ENCODE measurements around the gene ABHD17C.

ABHD17C gene

DNA sequence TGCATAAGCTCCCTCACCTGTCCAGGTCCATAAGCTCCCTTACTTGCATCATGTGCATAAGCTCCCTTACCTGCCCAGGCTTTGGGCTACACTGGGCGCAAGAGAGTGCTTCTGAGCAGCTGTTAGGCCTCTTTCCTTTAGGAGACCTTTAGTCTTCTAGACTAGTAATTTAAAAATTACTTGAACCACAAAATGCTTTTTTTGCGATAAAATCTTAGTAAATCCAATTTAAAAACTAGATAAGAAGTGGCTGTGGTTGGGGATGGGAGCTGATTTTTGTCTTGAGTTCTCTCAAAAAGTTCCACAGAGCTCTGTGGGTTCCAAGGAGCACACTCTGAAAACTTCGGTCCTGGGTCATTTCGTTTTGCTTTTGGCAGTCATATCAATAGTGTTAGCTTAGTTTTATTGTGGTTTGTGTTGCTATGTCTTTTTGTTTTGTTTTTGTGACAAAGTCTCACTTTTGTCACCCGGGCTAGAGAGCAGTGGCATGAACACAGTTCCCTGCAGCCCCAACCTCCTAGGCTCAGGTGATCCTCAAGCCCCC, 90.8 kb downstream of the ABHD17C start:
- H3K27ac ChIP-seq (ENCODE audit: low read depth, low read length, severe bottlenecking), result no peak overlapping the region
- no peaks in the 10 kb centered on the region for H3K4me1 ChIP-seq (ENCODE audit: control insufficient read depth, insufficient read depth, low read length, poor library complexity, severe bottlenecking)
- WGBS, 2 experiments (ENCODE audit: insufficient coverage in 2 of 2), result 67 to 100% methylated on average over 1 of the region's 5 CpGs
- no peak overlapping the region for H3K4me3 ChIP-seq (ENCODE audit: extremely low read depth, insufficient read depth, low read length, poor library complexity, severe bottlenecking)
- no peaks in the 10 kb centered on the region for H3K9me3 ChIP-seq (ENCODE audit: control insufficient read depth, low read length)
- H3K36me3 ChIP-seq (ENCODE audit: control insufficient read depth, insufficient read depth, low read length), result no peaks in the 10 kb centered on the region

DNA sequence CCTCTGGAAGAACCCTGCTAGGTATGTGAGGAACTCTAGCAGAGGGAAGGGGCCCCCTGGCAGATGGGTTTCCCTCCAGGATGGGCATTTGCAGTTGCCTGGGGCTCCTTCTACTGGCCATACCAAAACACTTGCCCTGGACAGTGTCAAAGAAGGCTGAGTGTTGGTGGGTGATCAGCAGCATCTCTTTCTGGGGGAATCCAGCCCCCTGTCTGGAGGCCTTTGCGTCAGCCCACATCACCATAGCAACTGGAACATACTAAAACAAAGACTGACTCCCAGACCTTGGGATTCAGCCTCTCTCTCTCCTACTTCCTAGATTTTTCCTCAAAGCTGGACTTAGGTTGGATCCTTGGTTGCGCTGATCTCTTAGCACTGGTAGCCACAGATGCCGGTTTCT, 92.2 kb downstream of the ABHD17C start:
- H3K4me3 ChIP-seq (ENCODE audit: extremely low read depth, insufficient read depth, low read length, poor library complexity, severe bottlenecking), result no peak overlapping the region
- H3K36me3 ChIP-seq (ENCODE audit: control insufficient read depth, insufficient read depth, low read length), result no peaks in the 10 kb centered on the region
- H3K9me3 ChIP-seq (ENCODE audit: control insufficient read depth, low read length), result no peaks in the 10 kb centered on the region
- no peak overlapping the region for H3K27ac ChIP-seq (ENCODE audit: low read depth, low read length, severe bottlenecking)
- H3K4me1 ChIP-seq (ENCODE audit: control insufficient read depth, insufficient read depth, low read length, poor library complexity, severe bottlenecking), result no peaks in the 10 kb centered on the region
- WGBS, 2 experiments (ENCODE audit: insufficient coverage in 2 of 2), result 84 to 100% methylated on average over 3 of the region's 3 CpGs

DNA sequence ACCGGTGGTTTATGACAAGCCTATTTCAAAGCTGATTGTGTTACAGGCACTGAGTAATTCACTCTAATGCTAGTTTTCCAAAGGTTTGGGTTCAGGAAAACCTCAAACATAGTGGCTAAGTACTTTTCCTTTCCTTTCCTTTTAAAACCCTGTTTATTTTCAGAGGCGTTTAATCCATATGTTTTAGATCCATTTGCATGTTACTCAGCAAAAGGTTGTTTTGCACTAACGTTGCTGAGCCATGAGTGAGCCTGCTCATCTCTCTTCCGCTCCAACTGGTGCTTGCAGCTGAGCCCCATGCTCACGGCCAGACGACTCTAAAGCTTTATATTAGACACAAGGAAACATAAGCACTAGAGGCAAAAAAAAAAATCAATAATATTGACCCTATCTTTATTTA, 93.4 kb downstream of the ABHD17C start:
- Histone ChIP-seq H3K4me1 (ENCODE audit: control insufficient read depth, insufficient read depth, low read length, poor library complexity, severe bottlenecking) (no peaks in the 10 kb centered on the region), H3K4me3 (ENCODE audit: extremely low read depth, insufficient read depth, low read length, poor library complexity, severe bottlenecking) (no peak overlapping the region), H3K27ac (ENCODE audit: low read depth, low read length, severe bottlenecking) (no peak overlapping the region), H3K36me3 (ENCODE audit: control insufficient read depth, insufficient read depth, low read length) (no peaks in the 10 kb centered on the region), H3K9me3 (ENCODE audit: control insufficient read depth, low read length) (no peaks in the 10 kb centered on the region)
- WGBS, 2 experiments (ENCODE audit: insufficient coverage in 2 of 2), result 94 to 95% methylated on average over 4 to 5 of the region's 6 CpGs

DNA sequence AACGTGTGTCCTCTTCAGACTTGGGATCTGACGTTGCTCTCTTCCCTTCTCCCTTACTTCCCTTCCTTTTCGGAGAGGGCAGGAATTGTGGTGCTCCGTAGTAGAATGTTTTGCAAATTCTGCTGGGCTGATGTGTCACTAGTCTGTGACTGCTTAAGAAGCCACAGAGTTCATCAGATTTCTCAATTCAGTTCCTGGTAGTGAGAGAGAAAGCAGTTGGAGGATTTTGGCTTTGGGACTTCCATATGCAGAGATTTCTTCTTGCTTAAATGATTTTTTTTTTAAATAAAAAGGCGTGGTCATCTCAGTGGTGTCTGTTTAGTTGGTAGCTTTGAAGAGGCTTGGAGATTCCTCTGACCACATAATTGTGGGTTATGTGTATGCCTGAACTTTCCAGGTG, 94.2 kb downstream of the ABHD17C start:
- Histone ChIP-seq H3K27ac (ENCODE audit: low read depth, low read length, severe bottlenecking) (no peak overlapping the region), H3K4me1 (ENCODE audit: control insufficient read depth, insufficient read depth, low read length, poor library complexity, severe bottlenecking) (no peaks in the 10 kb centered on the region), H3K9me3 (ENCODE audit: control insufficient read depth, low read length) (no peaks in the 10 kb centered on the region), H3K36me3 (ENCODE audit: control insufficient read depth, insufficient read depth, low read length) (no peaks in the 10 kb centered on the region), H3K4me3 (ENCODE audit: extremely low read depth, insufficient read depth, low read length, poor library complexity, severe bottlenecking) (no peak overlapping the region)
- WGBS, 2 experiments (ENCODE audit: insufficient coverage in 2 of 2), result 88 to 100% methylated on average over 1 to 4 of the region's 5 CpGs

DNA sequence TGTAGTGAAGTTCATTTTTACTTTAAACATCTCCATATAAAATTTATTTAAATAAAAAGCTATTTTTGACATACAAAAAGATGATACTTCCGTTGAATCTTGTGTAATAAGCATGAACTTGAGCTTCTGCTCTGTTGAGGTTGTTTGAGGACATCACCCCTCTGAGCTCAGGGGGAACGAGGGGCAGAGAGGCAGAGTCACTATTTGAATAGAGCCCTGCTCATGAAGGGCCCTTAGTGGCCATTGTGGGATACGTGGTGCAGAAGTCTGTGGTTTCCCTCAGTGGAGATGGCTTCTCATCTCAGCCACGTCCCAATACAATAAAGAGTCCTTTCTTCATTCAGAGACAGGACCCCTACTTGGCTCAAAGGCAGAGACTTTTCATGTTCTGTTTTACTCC, 94.7 kb downstream of the ABHD17C start:
- Histone ChIP-seq H3K9me3 (ENCODE audit: control insufficient read depth, low read length) (no peaks in the 10 kb centered on the region), H3K4me3 (ENCODE audit: extremely low read depth, insufficient read depth, low read length, poor library complexity, severe bottlenecking) (no peak overlapping the region), H3K36me3 (ENCODE audit: control insufficient read depth, insufficient read depth, low read length) (no peaks in the 10 kb centered on the region), H3K4me1 (ENCODE audit: control insufficient read depth, insufficient read depth, low read length, poor library complexity, severe bottlenecking) (no peaks in the 10 kb centered on the region), H3K27ac (ENCODE audit: low read depth, low read length, severe bottlenecking) (no peak overlapping the region)
- 92 to 93% methylated on average over 2 to 3 of the region's 4 CpGs for WGBS, 2 experiments (ENCODE audit: insufficient coverage in 2 of 2)

DNA sequence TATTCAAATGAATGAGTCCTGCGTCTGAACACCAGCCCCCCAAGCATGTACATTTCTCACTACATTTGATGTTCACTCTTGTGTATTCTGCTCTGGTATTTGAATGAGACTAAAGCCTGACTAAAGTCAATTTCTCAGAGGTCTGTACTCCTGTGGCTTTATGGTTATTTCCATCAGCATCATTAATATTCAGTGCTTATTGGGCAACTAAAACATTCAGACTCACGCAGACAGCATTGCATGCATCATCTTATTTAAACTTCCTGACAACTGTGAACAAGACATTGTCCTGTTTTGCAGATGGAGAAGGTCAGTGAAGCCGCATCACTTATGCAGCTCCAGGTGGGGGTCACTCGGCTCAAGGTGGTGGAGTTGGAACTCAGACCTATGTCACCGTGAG, 95.1 kb downstream of the ABHD17C start:
- no peak overlapping the region for H3K27ac ChIP-seq (ENCODE audit: low read depth, low read length, severe bottlenecking)
- no peak overlapping the region for H3K4me3 ChIP-seq (ENCODE audit: extremely low read depth, insufficient read depth, low read length, poor library complexity, severe bottlenecking)
- H3K4me1 ChIP-seq (ENCODE audit: control insufficient read depth, insufficient read depth, low read length, poor library complexity, severe bottlenecking), result no peaks in the 10 kb centered on the region
- 87 to 100% methylated on average over 1 to 4 of the region's 5 CpGs for WGBS, 2 experiments (ENCODE audit: insufficient coverage in 2 of 2)
- H3K36me3 ChIP-seq (ENCODE audit: control insufficient read depth, insufficient read depth, low read length), result no peaks in the 10 kb centered on the region
- no peaks in the 10 kb centered on the region for H3K9me3 ChIP-seq (ENCODE audit: control insufficient read depth, low read length)

DNA sequence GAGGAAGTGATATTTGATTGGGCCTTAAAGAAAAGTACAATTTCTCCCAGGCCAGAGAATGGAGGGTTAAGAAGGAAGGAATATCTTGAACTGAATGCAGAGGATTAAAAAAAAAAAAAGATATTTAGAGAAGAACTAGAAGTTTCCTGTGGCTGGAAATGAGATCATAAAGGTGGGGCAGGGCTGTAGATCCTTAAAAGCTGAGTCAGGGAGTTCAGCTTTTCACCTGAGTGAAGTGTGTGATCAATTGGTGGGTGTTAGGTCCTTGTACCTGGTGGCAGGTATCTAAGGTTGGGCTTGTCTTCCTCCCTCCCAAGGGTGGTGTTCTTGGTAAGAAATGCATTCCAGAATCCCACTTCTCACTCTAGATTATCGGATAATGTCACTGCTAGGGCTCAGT, 95.9 kb downstream of the ABHD17C start:
- Histone ChIP-seq H3K27ac (ENCODE audit: low read depth, low read length, severe bottlenecking) (no peak overlapping the region), H3K4me3 (ENCODE audit: extremely low read depth, insufficient read depth, low read length, poor library complexity, severe bottlenecking) (no peak overlapping the region), H3K4me1 (ENCODE audit: control insufficient read depth, insufficient read depth, low read length, poor library complexity, severe bottlenecking) (no peaks in the 10 kb centered on the region), H3K36me3 (ENCODE audit: control insufficient read depth, insufficient read depth, low read length) (no peaks in the 10 kb centered on the region), H3K9me3 (ENCODE audit: control insufficient read depth, low read length) (no peaks in the 10 kb centered on the region)
- WGBS, 2 experiments (ENCODE audit: insufficient coverage in 2 of 2), result 100% methylated on average over 1 of the region's 1 CpG; no CpG with 5 or more reads in 1 of the 2 experiments

DNA sequence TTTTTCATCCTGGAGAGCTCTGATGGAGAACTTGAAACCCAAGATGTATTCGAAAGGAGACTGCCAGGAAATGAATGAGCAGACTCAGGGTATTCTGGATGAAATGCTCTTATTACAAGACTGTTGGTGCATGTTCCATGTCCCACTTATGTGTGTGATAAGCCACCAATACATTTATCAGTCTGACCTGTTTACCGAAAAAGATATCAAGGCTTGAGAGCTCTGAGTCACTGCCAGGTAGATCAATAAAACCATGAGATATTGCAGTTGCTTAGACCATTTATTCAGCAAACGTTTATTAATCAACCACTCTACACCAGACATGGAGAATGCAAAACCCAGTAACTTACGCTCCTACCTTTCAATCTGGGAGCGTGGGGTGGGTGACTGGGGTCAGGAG, 101.3 kb downstream of the ABHD17C start:
- H3K27ac ChIP-seq (ENCODE audit: low read depth, low read length, severe bottlenecking), result no peak overlapping the region
- H3K4me3 ChIP-seq (ENCODE audit: extremely low read depth, insufficient read depth, low read length, poor library complexity, severe bottlenecking), result no peak overlapping the region
- no peaks in the 10 kb centered on the region for H3K4me1 ChIP-seq (ENCODE audit: control insufficient read depth, insufficient read depth, low read length, poor library complexity, severe bottlenecking)
- no peaks in the 10 kb centered on the region for H3K36me3 ChIP-seq (ENCODE audit: control insufficient read depth, insufficient read depth, low read length)
- WGBS, 2 experiments (ENCODE audit: insufficient coverage in 2 of 2), result 89 to 91% methylated on average over 2 to 3 of the region's 5 CpGs
- no peaks in the 10 kb centered on the region for H3K9me3 ChIP-seq (ENCODE audit: control insufficient read depth, low read length)

DNA sequence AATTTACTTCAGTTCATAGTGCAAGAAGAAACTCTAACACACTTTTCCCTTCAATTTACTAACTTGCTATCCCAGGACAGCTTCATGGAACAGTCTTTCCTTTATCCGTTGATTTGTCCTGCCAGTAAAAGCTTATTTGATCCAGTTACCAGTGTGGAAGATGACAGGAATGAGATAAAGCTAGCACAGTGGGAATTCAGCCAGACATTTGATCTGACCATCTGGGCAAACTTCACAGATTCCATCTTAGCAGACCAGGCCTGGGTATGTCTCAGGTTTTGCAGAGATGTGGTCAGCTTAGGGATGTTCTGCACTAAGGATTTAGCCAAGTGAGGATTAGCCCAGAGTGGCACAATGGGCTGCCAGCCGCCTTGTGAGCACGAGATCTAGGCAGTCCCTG, 103.8 kb downstream of the ABHD17C start:
- Histone ChIP-seq H3K4me1 (ENCODE audit: control insufficient read depth, insufficient read depth, low read length, poor library complexity, severe bottlenecking) (no peaks in the 10 kb centered on the region), H3K27ac (ENCODE audit: low read depth, low read length, severe bottlenecking) (no peak overlapping the region), H3K4me3 (ENCODE audit: extremely low read depth, insufficient read depth, low read length, poor library complexity, severe bottlenecking) (no peak overlapping the region), H3K36me3 (ENCODE audit: control insufficient read depth, insufficient read depth, low read length) (no peaks in the 10 kb centered on the region), H3K9me3 (ENCODE audit: control insufficient read depth, low read length) (no peaks in the 10 kb centered on the region)
- WGBS, 2 experiments (ENCODE audit: insufficient coverage in 2 of 2), result 77 to 78% methylated on average over 2 to 3 of the region's 3 CpGs

DNA sequence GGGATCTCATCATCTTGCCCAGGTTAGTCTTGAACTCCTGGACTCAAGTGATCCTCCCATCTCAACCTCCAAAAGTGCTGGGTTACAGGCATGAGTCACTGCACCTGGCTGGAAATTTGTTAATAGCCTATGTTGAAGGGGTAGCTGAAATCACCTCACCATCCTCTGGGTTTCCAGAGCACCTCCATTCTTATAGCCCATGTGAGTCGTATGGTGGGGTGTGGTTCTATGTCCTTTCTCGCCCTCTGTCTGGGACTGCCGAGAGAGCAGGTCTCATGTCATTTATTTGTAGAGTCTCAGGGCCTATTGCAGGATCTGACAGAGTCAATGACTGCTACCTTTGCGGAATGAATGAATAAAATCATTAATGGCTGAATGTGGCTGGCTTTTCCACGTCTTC, 105.0 kb downstream of the ABHD17C start:
- H3K4me3 ChIP-seq (ENCODE audit: extremely low read depth, insufficient read depth, low read length, poor library complexity, severe bottlenecking), result no peak overlapping the region
- no peaks in the 10 kb centered on the region for H3K36me3 ChIP-seq (ENCODE audit: control insufficient read depth, insufficient read depth, low read length)
- no peaks in the 10 kb centered on the region for H3K9me3 ChIP-seq (ENCODE audit: control insufficient read depth, low read length)
- 73 to 100% methylated on average over 1 to 3 of the region's 5 CpGs for WGBS, 2 experiments (ENCODE audit: insufficient coverage in 2 of 2)
- no peaks in the 10 kb centered on the region for H3K4me1 ChIP-seq (ENCODE audit: control insufficient read depth, insufficient read depth, low read length, poor library complexity, severe bottlenecking)
- no peak overlapping the region for H3K27ac ChIP-seq (ENCODE audit: low read depth, low read length, severe bottlenecking)

DNA sequence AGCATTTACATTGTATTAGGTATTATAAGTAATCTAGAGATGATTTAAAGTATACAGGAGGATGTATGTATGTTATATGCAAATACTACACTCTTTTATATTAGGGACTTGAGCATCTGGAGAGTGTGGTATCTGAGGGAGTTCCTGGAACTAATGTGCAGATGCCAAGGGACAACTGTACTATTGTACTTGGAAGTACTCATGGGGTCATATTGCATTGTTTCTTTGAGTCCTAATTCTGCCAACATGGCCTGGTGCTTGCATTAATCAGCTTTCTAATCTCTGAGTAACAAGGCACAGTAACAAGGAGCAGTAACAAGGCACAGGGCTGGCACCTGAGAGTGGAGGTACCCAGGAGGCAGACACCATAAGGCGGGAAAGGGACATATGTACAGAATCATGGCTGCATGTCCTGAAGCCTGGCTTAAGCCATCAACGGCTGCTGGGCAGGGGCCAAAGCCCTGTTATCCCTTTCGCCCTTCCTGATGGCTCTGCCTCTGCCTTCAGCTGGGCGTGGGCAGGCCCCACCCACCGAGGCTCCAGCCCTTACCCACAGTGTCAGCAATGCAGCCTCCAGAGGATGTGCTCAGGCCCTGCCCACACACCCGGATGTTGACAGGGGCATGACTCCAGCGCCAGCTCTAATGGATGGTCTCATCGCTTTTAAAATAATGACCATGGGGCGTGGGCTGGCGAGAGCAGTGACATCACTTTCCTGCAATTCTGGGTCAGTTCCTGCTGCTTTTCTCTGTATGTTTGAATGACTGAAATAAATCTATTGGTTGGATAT, 107.0 kb downstream of the ABHD17C start:
- Histone ChIP-seq H3K4me3 (ENCODE audit: extremely low read depth, insufficient read depth, low read length, poor library complexity, severe bottlenecking) (no peak overlapping the region), H3K9me3 (ENCODE audit: control insufficient read depth, low read length) (no peaks in the 10 kb centered on the region), H3K36me3 (ENCODE audit: control insufficient read depth, insufficient read depth, low read length) (no peaks in the 10 kb centered on the region), H3K4me1 (ENCODE audit: control insufficient read depth, insufficient read depth, low read length, poor library complexity, severe bottlenecking) (no peaks in the 10 kb centered on the region), H3K27ac (ENCODE audit: low read depth, low read length, severe bottlenecking) (no peak overlapping the region)
- WGBS, 2 experiments (ENCODE audit: insufficient coverage in 2 of 2), result 90 to 94% methylated on average over 10 of the region's 10 CpGs
